Pulmonary artery endothelial cell (primary cell): Measurements from ENCODE around the gene HIF3A. TPM values are rescaled to one million over a fixed set of nuclear protein-coding genes. Genes with fewer than 3 reads are reported as not detected.
A peak's percentile ranks its signal among the peaks of the same experiment; 100 is the strongest.
"Not testable (repeated sequence)": the region's sequence is repeated elsewhere in the genome, so short reads cannot be mapped to it uniquely, and the experiment has no call there.

ENCODE experiments used
- DNase-seq: peaks from one replicate; pipeline ENCODE4 v3.0.0-alpha.2; 2011; ENCODE audit warnings: low read depth, low spot score
- total RNA-seq: library from RNA; depleted of rRNA; stranded (reverse); fragments of >200 nt; gene quantifications from 2 replicates; pipeline ENCODE4 v1.2.3, GENCODE V29; 2014

Gene HIF3A
- total RNA-seq, 1 donor from 2014 or later, result 4.6 TPM

GRCh38 chr19:46291829-46292228, 5.0 kb upstream of the HIF3A start:
- no peak for DNase-seq

GRCh38 chr19:46294494-46294893, 2.3 kb upstream of the HIF3A start:
- no peak for DNase-seq

- DNase-seq, result no peak
These were observed 1.2 kb upstream of the HIF3A start for GRCh38 chr19:46295401-46296201.

- DNase-seq, result no peak
These were observed 701 bp upstream of the HIF3A start for GRCh38 chr19:46296202-46296480.

- DNase-seq, result no peak
These were observed 1.0 kb downstream of the HIF3A start for GRCh38 chr19:46297700-46298478.

GRCh38 chr19:46298479-46299003, 1.7 kb downstream of the HIF3A start:
- DNase-seq, result no peak

- DNase-seq, result peak; percentile 63
These were observed 2.2 kb downstream of the HIF3A start for GRCh38 chr19:46299004-46299509.

- DNase-seq, result no peak
These were observed 2.9 kb downstream of the HIF3A start for GRCh38 chr19:46299695-46300094.

GRCh38 chr19:46303322-46303690, 6.5 kb downstream of the HIF3A start:
- no peak for DNase-seq

- no peak for DNase-seq
These were observed 7.0 kb downstream of the HIF3A start for GRCh38 chr19:46303691-46304397.

- no peak for DNase-seq
These were observed 9.7 kb downstream of the HIF3A start for GRCh38 chr19:46306501-46306900.

- no peak for DNase-seq
These were observed 11.7 kb downstream of the HIF3A start for GRCh38 chr19:46308510-46308909.

GRCh38 chr19:46309056-46309455, 12.2 kb downstream of the HIF3A start:
- no peak for DNase-seq

- DNase-seq, result no peak
These were observed 14.6 kb downstream of the HIF3A start for GRCh38 chr19:46311444-46311843.

- not testable (repeated sequence) for DNase-seq
These were observed 17.0 kb downstream of the HIF3A start for GRCh38 chr19:46313540-46314469.

- no peak for DNase-seq
These were observed 20.5 kb downstream of the HIF3A start for GRCh38 chr19:46317339-46317738.

- no peak for DNase-seq
These were observed 22.8 kb downstream of the HIF3A start for GRCh38 chr19:46319613-46320012.

- DNase-seq, result no peak
These were observed 23.7 kb downstream of the HIF3A start for GRCh38 chr19:46320559-46320958.

GRCh38 chr19:46321653-46322052, 24.8 kb downstream of the HIF3A start:
- DNase-seq, result no peak

- DNase-seq, result not testable (repeated sequence)
These were observed 26.4 kb downstream of the HIF3A start for GRCh38 chr19:46323227-46323626.

- no peak for DNase-seq
These were observed 27.4 kb downstream of the HIF3A start for GRCh38 chr19:46324277-46324676.
